ENCODE measurements around the gene DNAAF5.

Gene DNAAF5

DNA sequence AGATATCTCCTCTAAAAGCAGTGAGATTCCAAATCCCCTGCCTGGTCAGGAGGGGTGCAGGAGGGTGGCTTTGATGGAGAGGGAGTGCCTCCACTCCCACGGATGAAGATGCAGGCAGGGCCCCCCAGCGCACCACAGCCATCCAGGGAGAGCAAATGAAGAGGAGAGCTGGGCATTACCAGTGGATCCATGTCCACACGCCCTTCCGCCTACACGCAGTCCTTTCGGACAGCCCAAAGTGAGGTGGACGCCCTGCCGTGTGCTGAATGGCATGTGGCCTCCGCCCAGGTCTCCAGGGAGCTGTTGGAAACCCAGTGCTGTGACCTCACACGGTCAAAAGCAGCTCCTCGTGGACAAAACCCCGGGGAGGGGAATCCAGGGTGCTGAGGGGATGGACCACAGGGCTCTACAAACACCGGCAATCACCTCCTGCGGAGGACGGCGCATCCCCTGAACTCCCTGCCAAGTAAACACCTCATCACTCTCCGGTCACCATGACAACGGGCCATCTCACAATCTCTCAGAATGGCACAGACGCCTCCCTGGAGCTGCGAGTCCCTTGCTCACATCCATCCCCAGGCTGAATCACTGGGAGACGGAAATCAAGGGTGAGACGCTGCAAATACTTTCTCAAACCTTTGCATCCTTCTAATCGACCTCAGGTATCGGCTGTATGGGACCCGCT, 35.0 kb upstream of the DNAAF5 start:
- Histone ChIP-seq H3K27ac (ENCODE audit: low read depth, low read length) (no peak overlapping the region), H3K9me3 (ENCODE audit: insufficient read depth, low read depth, low read length) (peaks cover 29% of the 10 kb centered on the region), H3K4me3 (ENCODE audit: low read length) (no peak overlapping the region), H3K9ac (ENCODE audit: low read depth, low read length) (no peak overlapping the region), H3K27me3 (ENCODE audit: insufficient read depth, low read length) (no peaks in the 10 kb centered on the region), H3K4me1 (ENCODE audit: insufficient read depth, low read length) (no peaks in the 10 kb centered on the region), H3K36me3 (ENCODE audit: insufficient read depth, low read length) (peaks cover 13% of the 10 kb centered on the region; the same call in 1 of the 2 replicates)
- 94% methylated on average over 25 of the region's 25 CpGs for WGBS

DNA sequence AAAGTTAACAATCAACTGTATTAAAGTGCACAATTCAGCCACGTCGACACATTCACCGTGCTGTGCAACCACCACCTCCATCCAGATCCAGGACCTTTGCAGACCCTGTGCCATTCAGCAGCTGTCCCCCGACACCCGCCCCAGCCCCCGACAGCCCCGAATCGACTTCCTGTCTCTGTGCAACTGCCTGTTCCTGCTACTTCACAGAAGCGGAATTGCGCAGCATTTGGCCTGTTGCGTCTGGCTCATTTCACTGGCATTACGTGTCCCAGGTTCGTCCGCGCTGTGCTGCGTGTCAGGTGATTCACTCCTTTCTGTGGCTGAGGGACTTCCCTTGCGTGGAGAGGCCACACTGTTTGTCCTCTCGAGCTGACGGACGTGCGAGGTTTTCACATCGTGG, 33.2 kb upstream of the DNAAF5 start:
- Histone ChIP-seq H3K27ac (ENCODE audit: low read depth, low read length) (no peak overlapping the region), H3K36me3 (ENCODE audit: insufficient read depth, low read length) (peaks cover 15% of the 10 kb centered on the region; the same call in 1 of the 2 replicates), H3K9me3 (ENCODE audit: insufficient read depth, low read depth, low read length) (peaks cover 16% of the 10 kb centered on the region; the same call in 1 of the 2 replicates), H3K9ac (ENCODE audit: low read depth, low read length) (no peak overlapping the region), H3K27me3 (ENCODE audit: insufficient read depth, low read length) (no peaks in the 10 kb centered on the region), H3K4me1 (ENCODE audit: insufficient read depth, low read length) (no peaks in the 10 kb centered on the region), H3K4me3 (ENCODE audit: low read length) (no peak overlapping the region)
- 96% methylated on average over 22 of the region's 22 CpGs for WGBS

DNA sequence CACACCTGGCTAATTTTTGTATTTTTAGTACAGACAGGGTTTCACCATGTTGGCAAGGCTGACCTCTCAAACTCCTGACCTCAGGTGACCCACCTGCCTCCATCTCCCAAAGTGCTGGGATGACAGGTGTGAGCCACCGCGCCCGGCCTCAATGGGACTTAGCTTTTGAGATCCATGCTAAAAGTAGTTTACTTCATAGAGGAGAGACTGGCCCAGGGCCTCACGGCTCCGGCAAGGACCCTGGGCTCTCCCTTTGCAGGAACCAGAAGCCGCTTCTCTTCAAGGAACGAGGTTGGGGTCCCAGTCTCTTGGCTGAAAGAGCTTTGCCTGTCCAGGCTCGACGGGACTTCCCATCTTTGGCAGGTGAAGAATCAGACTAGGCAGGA, 30.1 kb upstream of the DNAAF5 start:
- no peaks in the 10 kb centered on the region for H3K9me3 ChIP-seq (ENCODE audit: insufficient read depth, low read depth, low read length)
- H3K4me1 ChIP-seq (ENCODE audit: insufficient read depth, low read length): no peaks in the 10 kb centered on the region
- H3K9ac ChIP-seq (ENCODE audit: low read depth, low read length): no peak overlapping the region
- WGBS: 98% methylated on average over 9 of the region's 9 CpGs
- H3K27ac ChIP-seq (ENCODE audit: low read depth, low read length): no peak overlapping the region
- H3K4me3 ChIP-seq (ENCODE audit: low read length): no peak overlapping the region
- H3K27me3 ChIP-seq (ENCODE audit: insufficient read depth, low read length): no peaks in the 10 kb centered on the region
- H3K36me3 ChIP-seq (ENCODE audit: insufficient read depth, low read length): peaks cover 11% of the 10 kb centered on the region; the same call in 1 of the 2 replicates

DNA sequence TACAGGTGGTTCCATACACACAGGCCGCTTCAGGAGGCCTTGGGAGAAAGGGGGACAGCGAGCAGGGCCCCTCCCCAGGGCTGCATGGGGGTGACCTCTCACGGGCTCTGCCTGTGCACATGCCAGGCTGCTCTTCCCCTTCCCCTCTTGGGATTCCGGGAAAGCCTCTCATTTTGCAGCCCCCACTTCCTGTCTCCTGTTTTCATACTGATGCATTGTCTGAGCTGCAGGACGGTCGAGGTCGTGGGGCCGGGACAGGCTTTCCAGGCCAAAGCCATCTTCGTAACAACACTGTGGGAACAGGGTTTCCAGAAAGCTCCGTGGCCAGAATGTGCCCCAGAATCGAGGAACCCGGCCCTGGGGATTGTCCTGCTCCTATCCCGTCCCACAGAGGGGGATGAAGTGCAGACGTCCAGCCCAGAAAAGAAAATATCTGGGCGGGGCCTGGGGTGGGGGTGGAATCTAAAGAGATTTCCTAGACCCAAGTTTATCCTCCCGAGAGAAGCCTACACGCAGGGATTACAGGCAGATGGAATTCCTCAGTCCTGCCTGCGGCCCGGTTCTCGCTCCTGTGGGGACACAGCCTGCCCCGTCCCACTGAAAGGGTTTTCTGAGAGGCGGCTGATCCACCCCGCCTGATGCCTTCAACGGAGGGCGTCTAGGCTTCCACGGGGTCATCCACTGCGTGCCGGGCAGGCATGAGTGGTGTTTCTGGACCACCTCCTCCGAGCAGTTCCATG, 29.5 kb upstream of the DNAAF5 start:
- no peak overlapping the region for H3K27ac ChIP-seq (ENCODE audit: low read depth, low read length)
- H3K9ac ChIP-seq (ENCODE audit: low read depth, low read length): no peak overlapping the region
- no peaks in the 10 kb centered on the region for H3K27me3 ChIP-seq (ENCODE audit: insufficient read depth, low read length)
- peaks cover 11% of the 10 kb centered on the region; the same call in 1 of the 2 replicates for H3K36me3 ChIP-seq (ENCODE audit: insufficient read depth, low read length)
- H3K9me3 ChIP-seq (ENCODE audit: insufficient read depth, low read depth, low read length): no peaks in the 10 kb centered on the region
- H3K4me3 ChIP-seq (ENCODE audit: low read length): no peak overlapping the region
- 92% methylated on average over 29 of the region's 29 CpGs for WGBS
- no peaks in the 10 kb centered on the region for H3K4me1 ChIP-seq (ENCODE audit: insufficient read depth, low read length)

DNA sequence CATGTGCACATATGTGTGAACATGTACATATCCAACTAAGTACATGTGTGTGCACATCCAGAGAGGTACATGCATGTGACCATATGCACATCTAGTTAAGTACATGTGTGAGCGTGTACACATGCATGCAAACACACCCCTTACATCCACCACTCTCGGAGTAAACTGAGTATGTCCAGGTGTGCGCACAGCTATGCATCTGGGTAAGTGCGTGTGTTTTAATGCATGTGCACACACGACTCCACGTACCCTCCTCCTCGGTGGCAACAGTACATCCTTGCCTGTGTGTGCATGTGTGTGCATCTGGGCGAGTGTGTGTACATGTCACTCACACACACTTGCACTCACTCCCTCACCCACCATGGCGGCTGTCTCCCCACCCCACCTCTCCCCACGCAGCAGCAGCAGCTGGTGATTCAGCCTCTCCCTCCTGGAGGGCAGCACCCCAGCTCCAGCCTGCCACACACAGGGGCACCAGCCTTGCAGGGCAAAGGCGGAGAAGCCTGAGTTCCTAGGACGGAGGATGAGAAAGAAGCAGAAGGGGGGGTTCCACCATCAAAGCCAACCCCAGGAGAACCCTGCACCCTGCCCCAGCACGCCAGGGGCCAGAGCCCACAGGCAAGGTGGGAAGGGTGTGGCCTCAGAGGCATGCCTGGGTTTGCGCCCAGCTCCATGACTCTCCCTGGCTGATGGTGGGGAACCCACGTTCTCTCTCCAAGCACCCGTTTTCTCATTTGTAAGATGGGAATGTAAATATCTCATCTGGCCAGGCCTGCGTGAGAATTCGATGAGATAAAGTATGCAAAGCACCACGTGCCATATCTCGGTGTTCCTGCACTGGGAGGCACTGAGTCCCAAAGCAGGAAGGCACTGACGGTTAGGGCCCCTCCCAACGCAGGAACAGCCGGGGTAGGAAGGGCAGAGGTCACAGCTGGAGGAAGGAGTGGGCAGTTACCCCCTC, 27.7 kb upstream of the DNAAF5 start:
- Histone ChIP-seq H3K36me3 (ENCODE audit: insufficient read depth, low read length) (peaks cover 7% of the 10 kb centered on the region; the same call in 1 of the 2 replicates), H3K9me3 (ENCODE audit: insufficient read depth, low read depth, low read length) (peaks cover 6% of the 10 kb centered on the region; the same call in 1 of the 2 replicates), H3K9ac (ENCODE audit: low read depth, low read length) (no peak overlapping the region; the same call in 1 of the 2 replicates), H3K27me3 (ENCODE audit: insufficient read depth, low read length) (no peaks in the 10 kb centered on the region), H3K27ac (ENCODE audit: low read depth, low read length) (no peak overlapping the region), H3K4me1 (ENCODE audit: insufficient read depth, low read length) (no peaks in the 10 kb centered on the region), H3K4me3 (ENCODE audit: low read length) (no peak overlapping the region)
- WGBS: 95% methylated on average over 23 of the region's 23 CpGs

DNA sequence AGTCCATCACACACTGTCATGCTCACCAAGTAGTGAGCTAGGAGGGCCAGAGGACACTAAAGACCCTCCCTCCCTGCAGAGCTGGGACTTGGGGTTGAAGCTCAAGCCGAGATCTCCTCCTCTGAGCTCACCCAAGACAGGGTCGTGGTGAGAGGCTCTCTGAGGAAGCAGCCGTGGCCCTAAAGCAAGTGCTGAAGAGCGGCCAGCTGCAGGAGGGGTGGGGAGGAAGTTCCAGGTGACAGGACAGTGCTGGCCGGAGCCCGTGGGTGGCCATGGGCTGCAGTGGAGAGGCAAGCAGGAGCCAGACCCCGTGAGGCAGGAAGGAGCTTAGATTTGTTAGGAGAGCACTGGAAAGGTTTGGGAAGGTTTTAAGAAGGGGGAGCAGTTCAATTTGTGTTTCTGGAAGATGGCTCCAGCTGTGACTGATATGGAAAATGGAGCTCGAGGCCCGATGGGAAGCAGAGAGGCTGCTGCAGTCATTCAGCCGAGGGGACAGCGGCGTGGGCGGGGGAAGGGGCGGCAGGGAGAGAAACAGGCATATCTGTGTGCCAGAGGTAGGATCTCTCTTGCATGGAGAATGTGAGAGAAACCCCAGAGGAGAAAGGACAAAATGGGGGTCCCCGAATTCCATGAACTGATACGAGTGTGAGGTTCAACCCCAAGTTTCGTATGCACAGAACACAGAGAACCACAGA, 26.9 kb upstream of the DNAAF5 start:
- H3K27me3 ChIP-seq (ENCODE audit: insufficient read depth, low read length): no peaks in the 10 kb centered on the region
- H3K36me3 ChIP-seq (ENCODE audit: insufficient read depth, low read length): peaks cover 7% of the 10 kb centered on the region; the same call in 1 of the 2 replicates
- H3K4me3 ChIP-seq (ENCODE audit: low read length): no peak overlapping the region
- 83% methylated on average over 17 of the region's 17 CpGs for WGBS
- H3K9me3 ChIP-seq (ENCODE audit: insufficient read depth, low read depth, low read length): peaks cover 6% of the 10 kb centered on the region; the same call in 1 of the 2 replicates
- H3K9ac ChIP-seq (ENCODE audit: low read depth, low read length): no peak overlapping the region
- no peaks in the 10 kb centered on the region for H3K4me1 ChIP-seq (ENCODE audit: insufficient read depth, low read length)
- no peak overlapping the region for H3K27ac ChIP-seq (ENCODE audit: low read depth, low read length)

DNA sequence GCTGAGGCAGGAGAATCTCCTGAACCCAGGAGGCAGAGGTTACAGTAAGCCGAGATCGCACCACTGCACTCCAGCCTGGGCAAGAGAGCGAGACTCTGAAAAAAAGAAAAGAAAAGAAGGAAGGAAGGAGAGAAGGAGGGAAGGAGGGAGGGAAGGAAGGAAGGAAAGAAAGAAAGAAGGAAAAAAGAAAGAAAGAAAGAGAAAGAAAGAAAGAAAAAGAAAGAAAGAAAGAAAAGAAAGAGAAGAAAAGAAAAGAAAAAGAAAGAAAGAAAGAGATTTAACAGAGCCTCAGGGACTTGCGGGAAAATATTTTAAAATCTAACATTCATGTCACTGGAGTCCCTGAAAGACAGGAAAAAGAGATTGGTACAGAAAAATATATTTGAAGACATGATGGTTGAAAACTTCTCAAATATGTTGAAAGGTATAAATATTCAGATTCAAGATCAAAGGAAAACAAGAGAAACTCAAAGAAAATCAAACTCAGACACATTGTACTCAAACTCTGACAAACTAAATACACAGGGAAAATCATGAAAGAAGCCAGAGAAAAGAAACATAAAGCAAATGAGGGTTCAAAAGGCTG, 25.3 kb upstream of the DNAAF5 start:
- Histone ChIP-seq H3K4me1 (ENCODE audit: insufficient read depth, low read length) (no peaks in the 10 kb centered on the region), H3K9me3 (ENCODE audit: insufficient read depth, low read depth, low read length) (peaks cover 6% of the 10 kb centered on the region; the same call in 1 of the 2 replicates), H3K9ac (ENCODE audit: low read depth, low read length) (no peak overlapping the region), H3K27me3 (ENCODE audit: insufficient read depth, low read length) (no peaks in the 10 kb centered on the region), H3K36me3 (ENCODE audit: insufficient read depth, low read length) (peaks cover 7% of the 10 kb centered on the region; the same call in 1 of the 2 replicates), H3K4me3 (ENCODE audit: low read length) (no peak overlapping the region), H3K27ac (ENCODE audit: low read depth, low read length) (no peak overlapping the region)
- 83% methylated on average over 4 of the region's 4 CpGs for WGBS

DNA sequence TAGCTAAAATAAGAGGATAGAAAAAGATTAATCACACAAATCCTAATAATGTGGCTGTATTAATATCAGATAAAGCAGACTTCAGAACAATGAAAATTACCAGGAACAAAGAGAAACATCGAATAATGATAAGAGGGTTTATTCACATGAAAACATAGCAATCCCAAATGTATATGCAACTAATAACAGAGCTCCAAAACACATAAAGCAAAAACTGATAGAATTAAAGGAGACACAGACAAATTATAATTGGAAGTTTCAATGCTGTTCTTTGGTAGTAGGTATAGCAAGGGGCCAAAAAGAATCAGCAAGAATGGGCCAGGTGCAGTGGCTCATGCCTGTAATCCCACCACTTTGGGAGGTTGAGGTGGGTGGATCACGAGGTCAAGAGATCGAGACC, 23.4 kb upstream of the DNAAF5 start:
- Histone ChIP-seq H3K9ac (ENCODE audit: low read depth, low read length) (no peak overlapping the region), H3K27me3 (ENCODE audit: insufficient read depth, low read length) (no peaks in the 10 kb centered on the region), H3K36me3 (ENCODE audit: insufficient read depth, low read length) (peaks cover 7% of the 10 kb centered on the region; the same call in 1 of the 2 replicates), H3K4me1 (ENCODE audit: insufficient read depth, low read length) (no peaks in the 10 kb centered on the region), H3K4me3 (ENCODE audit: low read length) (no peak overlapping the region), H3K9me3 (ENCODE audit: insufficient read depth, low read depth, low read length) (peaks cover 6% of the 10 kb centered on the region; the same call in 1 of the 2 replicates), H3K27ac (ENCODE audit: low read depth, low read length) (no peak overlapping the region)
- 91% methylated on average over 2 of the region's 3 CpGs for WGBS

DNA sequence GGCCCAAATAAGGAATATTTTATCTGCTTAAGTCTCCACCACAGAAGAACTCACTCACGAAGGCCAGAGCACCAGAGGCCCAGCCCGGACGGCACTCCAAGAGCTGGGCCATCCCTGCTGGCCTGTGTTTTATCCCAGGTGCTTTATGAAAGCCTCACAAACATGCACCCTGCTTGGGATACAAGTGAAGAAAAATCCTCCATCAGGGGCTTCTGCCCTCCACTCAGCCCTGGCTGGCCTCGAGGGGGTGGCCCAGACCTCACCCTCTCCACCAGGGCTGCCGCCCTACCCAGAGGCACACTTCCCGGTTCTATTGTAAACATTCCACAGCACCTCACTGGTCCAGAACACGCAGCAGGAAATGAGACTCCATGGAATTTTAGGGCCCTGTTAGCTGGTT, 19.8 kb upstream of the DNAAF5 start:
- WGBS: 91% methylated on average over 7 of the region's 7 CpGs
- Histone ChIP-seq H3K27ac (ENCODE audit: low read depth, low read length) (no peak overlapping the region), H3K4me1 (ENCODE audit: insufficient read depth, low read length) (no peaks in the 10 kb centered on the region)

More for the DNA sequence above, 19.8 kb upstream of the DNAAF5 start:
- Histone ChIP-seq H3K27me3 (ENCODE audit: insufficient read depth, low read length) (no peaks in the 10 kb centered on the region; the same call in 1 of the 2 replicates), H3K9ac (ENCODE audit: low read depth, low read length) (no peak overlapping the region), H3K9me3 (ENCODE audit: insufficient read depth, low read depth, low read length) (peaks cover 6% of the 10 kb centered on the region; the same call in 1 of the 2 replicates), H3K4me3 (ENCODE audit: low read length) (no peak overlapping the region), H3K36me3 (ENCODE audit: insufficient read depth, low read length) (peaks cover 9% of the 10 kb centered on the region; the same call in 1 of the 2 replicates)

All from HUES64 (cell line).